ENCODE results near the gene SEMA3A.

SEMA3A gene

DNA sequence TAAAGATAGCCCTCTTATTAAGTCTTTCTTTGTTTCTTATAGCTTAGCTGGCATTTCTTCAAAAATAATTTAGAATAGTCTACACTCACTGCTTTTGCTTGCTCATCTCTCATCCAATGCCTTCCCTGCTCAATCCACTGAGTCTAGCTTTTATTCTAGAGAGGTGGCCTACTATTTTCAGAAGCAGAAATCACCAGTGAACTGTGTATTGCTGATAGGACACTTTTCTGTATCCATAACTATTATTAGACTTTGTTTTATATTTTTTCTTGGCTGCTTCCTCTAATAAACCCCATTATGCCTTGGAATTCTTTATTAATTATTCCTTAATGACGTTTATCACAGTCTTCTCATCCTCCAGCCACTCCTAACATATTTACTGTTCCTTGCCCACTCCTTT lies 206.8 kb downstream of the SEMA3A start:
- DNase-seq = no peak

DNA sequence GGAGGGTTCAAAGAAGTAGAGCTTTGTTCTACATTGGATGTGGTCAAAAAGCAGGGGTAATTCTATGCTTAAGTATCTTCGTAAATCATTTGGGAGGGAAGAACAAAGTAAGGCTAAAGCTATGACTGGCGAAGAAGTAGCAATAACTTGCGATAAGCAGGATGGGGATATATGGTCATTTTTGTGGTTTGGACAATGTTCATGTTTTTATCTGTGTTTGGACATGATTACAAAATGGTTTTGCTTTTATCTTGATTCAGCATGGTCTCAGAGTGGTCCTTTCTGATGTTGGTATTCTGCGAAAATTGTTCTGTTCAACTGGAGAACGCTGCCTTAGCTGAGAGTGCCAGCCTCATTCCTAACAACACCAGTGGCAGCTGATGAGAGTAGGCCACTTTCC lies 208.8 kb downstream of the SEMA3A start:
- no peak for DNase-seq

DNA sequence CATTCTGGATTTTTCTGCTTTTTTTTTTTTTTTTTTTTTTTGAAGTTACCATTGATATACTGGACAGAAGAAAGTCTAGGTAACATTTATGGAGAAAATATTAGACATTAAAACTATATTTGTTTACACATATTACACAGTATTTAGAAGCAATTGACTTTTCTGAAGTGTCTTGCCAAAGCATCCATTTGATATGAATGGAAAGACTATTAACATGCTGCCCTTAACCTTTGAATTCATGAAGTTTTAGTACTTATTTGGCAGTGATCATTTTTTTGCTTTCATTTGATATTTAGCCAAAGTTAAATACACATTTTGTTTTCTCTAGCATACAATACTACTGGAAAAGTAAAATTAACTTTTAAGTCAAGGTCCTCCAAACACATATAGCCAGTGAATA lies 210.0 kb downstream of the SEMA3A start:
- DNase-seq = no peak

DNA sequence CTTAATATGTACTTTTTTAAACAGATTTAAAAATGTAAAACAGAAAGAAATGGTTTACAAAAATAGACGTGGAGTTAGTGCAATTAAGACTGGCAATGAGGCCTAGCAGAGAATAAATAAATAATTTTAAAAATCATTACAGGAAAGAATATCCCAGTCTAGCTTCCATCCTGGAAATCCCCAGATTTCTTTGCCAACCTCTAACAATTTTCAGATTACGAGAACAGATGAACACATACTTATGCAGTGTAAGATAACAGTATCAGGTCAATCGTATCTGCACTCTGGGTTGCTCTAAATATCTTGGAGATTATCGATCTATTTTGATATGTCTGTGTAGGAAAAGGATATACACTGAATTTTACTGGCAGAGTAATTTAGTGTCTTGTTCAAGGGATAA lies 210.5 kb downstream of the SEMA3A start:
- DNase-seq = no peak

DNA sequence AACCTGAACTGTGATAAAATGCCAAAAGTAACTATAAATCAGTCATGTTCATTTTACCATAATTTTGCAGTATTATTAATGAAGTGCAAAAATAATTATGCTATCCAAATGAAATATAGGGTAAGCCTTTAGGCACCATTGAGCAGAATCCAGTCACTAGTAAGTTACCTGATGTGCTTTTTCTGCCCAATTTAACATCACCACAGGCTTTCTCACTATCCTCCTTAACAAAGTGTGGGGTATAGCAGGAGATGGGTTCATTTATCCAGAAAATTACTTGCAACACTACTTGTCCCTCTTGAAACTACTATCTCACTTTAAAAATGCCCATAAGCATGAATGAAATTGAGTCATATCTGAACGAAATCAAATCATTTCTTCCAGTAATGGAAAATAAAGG lies 211.0 kb downstream of the SEMA3A start:
- no peak for DNase-seq

DNA sequence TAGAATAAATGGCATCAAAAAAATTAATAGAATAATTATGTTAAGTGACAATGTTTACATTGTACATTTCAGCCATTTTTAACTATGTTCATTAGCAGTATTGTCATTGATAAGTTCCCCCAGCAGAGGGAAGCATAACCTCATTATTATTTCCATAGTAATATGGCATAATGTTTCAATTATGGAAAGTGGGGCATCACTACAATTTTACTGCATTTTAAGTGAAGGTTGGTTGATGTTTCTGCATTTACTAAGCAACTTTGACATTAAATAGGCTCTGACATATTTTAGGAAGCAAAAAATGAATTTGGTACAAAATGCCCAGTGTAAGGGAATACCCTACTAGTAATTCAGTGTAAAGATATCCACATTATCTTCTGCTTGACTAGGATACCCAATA lies 218.3 kb downstream of the SEMA3A start:
- peak; percentile 13 for DNase-seq

DNA sequence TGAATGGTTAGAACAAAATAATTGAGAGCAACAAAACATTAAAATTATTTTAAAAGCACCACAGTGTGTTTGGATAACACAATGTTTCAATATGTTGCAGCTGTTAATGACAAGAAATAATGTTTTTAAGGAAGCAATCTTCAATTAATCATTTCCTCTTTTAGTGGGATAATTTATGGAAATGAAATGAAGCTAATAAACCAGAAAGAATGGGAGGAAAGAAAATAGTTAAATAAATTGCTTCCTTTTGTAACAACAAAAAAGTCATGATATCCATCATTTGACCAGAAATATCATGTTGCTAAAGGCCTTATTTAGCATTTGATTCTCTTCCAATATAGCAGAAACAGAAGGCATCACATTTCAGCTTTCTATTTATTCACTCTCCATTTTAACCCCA lies 224.5 kb downstream of the SEMA3A start:
- no peak for DNase-seq

DNA sequence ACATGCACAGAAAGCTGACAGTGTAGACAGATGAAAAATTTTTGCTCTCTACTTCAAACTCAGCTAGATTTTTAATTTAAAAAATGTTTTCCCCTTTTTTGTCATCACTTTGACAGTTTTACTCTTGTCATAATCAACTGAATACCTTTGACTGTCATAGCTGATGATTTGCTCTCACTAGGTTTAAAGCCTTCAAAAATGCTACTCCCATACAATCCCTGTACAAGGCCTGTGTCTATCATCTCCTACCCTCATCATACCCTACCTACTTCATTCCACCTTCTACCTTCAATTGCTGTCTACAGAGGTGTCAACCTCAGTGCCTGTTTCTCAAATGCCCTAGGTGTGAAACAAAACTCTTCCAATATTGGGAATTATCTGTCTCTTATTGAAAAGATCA lies 230.3 kb downstream of the SEMA3A start:
- no peak for DNase-seq

DNA sequence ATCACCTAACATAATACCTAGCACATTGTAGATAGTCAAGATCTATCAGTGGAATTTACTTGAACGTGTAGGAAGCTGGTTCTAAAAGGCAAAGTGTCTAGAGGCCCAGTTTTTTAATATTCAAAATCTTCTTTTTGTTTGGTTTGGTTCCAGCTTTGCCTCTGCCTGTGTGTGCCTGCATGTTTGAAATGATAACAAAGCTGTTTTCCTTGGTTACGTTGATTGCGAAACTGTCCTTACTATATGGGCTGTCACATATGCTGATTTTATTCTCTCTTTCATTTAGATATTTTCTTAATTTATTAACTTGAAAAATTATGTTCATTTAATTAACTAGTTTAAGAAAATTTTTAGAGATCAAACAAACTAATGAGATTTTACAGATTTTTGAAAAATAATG lies 237.3 kb downstream of the SEMA3A start:
- no peak for DNase-seq

DNA sequence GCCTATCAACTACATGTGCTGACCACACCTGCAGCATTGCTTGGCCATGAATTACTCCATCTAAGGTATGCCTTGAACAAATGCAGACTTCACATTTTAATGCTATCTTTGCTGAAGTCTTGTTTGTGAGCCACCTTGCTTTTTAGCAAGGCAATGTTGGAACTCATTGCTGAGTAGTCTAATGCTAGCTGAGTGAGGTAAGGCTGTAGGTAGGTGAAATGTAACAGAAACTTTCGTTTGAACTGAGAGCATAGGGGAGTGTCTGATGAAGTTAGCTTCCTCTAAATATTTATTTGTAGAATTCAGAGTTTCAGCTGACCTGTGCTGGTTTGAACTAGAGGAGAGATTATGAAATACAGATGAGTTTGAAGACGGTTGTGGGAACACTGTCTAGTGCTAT lies 238.5 kb downstream of the SEMA3A start:
- no peak for DNase-seq

DNA sequence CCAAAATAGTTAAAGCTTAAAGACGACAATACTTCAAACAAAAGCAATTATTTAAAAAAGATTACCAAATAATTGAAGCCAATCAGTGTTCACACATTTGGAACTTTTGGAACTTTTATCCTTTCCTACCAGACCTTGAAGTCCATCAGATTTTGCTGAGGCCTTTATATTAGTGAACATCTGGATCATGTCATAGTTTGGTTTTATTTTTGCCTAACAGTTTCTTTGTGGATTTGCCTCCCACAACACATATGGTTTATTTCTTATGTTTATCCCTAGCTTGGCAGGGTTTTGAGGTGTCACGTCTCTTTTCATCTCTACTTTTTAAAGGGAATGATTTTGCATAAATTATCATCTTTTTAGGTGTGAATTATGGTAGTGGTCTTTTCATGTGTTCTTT lies 242.4 kb downstream of the SEMA3A start:
- DNase-seq = no peak

DNA sequence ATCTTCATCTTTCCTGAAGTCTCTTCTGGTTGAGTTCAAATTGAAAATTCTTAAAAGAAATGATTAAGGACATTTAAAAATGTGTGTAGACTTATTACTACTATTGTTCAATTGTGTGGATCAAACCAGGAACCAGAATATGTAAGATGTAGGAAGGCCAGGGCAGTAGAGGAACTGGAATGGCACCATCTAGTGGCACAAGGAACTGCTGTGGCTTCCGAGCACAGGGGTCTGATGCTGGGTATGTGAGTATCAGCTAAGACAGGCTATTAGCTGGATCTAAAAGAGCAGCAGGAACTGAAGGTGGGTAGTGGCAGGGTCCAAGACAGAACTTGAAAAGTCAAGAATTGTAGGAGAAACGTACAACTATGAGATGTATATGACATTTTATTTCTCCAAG lies 247.3 kb downstream of the SEMA3A start:
- no peak for DNase-seq

DNA sequence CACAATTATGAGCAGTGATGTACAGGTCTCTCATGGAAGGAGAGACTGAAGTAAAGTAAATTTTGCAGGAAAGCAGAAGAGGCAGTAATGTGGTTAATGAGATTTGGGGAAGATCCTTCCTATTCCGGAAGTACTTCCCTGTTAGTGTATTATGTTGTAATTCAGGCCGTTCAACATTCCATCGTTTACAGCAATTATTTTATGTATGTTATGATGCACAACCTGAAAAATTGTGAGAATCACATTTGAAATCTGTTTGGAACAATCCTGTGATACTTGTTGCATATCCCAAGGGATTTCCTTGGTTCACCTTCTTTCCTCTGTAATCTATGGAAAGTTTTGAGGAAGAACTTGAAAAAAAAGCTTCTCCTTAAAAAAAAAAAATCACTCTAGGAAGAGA lies 247.8 kb downstream of the SEMA3A start:
- DNase-seq = no peak

DNA sequence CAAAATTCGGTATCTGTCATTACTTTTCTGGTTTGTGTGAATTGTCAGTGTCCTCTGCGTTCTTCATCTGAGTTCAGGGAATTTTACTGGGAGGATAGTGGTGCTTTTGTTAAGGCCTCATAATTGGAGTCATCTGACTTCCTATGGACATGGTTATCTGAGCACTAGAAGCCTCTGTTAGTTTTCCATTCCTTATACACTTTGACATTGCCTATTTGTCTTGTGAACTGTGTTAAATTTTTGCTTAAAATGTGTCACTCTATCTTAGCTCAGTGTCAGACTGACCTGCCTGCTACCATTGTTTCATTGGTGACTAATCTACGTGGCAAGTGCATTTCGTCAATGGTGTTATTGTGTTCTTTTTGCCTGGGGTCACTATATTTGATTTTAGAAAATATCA lies 253.3 kb downstream of the SEMA3A start:
- DNase-seq = no peak

DNA sequence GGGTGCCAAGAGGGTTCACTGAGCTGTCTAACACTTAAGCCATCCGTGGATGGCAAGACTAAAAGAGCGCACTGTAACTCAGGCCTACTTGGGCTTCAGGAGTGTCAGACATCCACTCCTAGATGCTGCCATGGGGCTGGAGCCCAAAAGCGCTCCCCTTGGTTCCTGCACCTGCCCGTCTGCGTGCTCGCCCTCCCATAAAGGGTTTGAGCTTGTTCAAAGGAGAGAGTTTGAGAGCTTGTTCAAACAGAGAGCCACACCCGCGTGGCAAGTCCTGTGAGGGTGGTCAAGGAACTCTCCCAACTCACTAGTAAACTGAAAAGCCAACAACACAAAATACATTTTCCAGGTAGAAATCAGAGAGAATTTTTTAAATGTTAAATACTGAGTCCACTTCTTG lies 256.7 kb downstream of the SEMA3A start:
- DNase-seq = no peak

DNA sequence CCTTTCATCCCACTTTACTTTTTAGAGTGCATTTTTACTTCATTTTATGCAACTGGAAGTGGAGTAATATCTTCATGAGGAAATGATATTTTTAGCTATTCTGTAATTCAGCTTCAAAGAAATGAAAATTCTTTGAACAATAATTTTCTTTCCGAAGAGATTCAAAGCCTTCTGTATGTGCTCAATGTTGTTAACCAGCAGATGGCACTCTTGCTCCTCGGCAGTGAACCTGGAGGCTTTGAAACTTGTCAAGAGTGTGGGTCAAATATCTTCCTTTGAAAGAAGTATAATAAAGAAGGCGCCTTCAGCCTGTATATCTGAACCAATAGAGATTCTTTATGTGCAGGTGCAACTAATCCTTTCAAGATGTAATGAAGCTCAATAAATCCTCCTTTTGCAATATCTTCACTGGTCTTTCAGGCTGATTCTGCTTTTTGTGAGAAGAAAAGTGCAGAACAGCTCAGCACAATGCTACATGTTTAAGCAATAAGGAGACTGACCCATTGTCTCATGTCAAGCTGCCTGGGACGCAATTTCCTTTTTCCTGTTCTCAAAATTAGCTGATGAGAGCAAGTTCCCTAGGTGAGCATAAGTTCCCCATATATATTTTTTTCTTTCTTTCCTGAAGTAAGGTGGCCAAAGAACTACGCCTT lies 258.4 kb downstream of the SEMA3A start:
- DNase-seq = peak; percentile 41

DNA sequence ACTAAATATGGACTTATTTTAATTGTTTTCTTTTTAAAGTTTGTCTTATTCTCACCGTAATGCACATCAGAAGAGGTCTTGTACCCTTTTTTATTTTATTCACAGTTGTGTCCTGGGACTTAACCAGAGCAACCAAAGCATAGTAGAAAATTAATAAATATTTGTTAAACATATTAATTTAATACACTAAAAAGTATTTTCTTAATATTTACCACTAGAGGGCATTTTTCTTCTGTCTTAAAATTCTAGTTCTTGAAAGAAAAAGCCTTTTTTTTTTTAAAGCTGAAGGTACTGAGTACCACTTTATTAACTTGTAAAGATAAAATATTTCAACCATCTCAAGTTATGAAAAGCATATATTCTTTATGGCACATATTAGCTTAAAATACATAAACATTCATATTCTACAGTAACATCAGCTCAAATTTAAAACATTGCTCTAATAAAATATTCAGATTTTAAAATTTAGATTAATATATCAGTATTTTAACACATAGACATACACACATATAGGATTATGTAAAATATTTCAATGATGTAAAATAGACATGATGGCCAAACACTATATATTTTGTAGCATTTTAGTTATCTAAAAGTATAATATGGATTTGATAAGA lies 260.4 kb downstream of the SEMA3A start:
- no peak for DNase-seq

DNA sequence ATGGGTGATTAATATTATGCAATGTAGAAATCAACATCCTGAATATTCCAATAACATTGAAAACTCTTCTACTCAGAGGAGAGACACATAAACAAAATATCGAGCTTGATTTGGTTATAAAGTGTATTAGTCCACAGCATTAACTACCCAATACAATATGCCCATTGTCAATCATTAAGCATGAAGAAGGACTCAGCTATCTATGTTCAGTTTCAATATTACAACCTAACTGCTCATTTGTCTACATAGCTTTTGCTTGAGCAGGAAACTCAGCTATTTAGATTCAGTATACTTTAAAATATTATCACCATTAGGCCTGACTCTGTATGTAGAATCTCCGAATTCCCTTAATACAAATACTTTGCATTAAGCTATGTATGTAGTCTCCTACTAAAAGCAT lies 262.6 kb downstream of the SEMA3A start:
- DNase-seq = no peak

DNA sequence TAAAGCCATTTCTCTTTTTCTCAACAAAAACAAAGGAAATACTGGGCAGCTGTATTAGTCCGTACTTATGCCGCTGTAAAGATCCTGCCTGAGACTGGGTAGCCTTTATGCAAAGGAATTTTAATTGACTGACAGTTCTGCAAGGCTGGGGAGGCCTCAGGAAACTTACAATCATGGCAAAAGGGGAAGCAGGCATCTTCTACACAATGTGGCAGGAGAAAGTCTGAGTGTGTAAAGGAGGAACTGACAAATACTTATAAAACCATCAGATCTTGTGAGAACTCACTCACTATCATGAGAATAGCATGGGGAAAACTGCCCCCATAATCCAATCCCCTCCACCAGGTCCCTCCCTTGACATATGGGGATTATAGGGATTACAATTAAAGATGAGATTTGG lies 264.3 kb downstream of the SEMA3A start:
- no peak for DNase-seq

DNA sequence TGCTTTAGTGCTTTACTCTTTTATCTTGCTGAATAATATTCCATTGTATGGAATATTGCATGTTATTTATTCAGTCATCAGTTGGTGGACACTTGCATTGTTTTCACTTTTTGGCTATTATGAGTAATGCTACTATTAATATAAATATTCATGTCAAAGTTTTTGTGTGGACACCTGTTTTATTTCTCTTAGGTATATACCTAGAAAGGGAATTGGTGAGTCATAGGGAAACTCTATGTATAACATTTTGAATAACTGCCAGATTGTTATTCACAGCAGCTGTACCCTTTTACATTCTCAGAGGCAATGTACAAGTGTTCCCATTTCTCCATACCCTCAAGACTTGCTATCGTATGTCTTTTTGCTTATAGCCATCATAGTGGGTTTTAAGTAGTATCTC lies 268.7 kb downstream of the SEMA3A start:
- no peak for DNase-seq

DNA sequence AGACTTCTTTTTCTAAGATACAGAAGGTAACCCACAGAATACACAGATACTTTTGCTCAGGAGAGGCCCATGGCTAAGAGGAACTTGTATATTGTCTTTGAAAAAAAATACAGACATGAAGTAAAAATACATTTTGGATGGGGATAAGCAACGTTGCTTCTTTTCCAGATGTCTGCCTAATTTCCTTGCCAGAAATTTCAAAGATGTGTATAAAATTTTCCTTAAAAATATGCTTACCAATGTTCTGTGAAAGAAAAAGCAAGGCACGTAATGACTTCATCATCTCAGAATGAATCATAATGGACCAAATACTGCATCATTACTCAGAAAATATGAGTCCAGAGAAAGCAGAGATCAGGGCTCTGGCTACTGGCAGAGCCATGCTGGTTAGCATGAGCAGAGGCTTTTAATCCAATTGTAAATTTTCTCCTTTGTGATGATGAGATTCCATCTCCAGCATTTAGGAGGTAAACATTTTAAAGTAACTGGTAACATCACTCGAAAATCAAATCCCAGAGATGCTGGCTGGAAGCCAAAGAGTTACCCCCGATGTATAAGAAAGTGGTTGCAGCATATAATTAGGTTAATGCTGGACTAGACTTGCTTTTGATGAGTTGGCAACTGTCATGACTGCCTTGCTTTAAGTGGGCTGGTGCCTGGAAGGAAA lies 272.5 kb downstream of the SEMA3A start:
- no peak for DNase-seq

DNA sequence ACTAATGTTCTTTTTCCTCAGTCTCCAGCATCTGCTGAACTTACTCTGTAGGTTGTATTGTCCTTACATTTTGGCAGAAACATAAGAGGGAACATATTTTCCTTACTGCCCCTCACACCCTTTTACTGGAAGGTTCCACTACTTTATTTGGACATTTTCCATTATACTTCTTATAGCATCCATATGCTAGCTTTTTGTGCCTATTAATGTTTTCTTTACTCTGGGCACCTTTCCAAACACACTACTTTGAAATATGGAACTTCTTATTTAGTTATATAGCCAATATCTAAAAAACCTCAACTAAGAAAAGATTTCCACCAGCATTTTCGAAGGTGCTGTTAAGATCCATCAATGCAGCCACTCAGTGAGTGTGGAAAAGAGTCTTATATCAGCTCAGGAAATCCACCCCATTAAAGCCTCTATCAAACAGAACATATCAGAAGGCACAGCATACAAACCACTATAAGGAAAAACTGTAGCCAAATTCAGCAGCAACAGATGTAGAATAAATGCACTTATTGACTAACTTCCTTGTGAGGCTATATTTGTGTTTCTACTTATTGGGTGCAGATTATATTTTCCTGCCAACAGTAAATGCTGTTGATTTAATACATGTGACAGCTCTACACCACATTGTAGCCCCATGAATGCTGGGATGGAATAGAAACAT lies 273.2 kb downstream of the SEMA3A start:
- no peak for DNase-seq

DNA sequence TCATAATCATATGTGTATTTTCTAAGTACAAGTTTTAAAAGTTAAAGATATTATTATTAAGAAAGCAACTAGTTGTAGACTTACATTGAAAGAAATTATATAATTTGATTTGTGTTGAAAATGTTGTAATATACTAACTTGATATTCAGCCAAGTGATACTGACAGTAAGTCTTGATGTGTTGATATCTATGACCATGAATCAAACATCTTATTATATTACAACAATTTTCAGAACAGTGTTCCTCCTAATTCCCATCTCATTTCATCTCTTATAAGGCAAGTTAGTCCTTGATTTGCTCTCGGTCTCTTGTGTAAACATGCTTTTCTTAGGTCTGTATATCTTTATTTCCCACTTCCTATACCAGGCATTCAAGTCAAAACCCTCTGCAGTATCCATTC lies 276.4 kb downstream of the SEMA3A start:
- no peak for DNase-seq

DNA sequence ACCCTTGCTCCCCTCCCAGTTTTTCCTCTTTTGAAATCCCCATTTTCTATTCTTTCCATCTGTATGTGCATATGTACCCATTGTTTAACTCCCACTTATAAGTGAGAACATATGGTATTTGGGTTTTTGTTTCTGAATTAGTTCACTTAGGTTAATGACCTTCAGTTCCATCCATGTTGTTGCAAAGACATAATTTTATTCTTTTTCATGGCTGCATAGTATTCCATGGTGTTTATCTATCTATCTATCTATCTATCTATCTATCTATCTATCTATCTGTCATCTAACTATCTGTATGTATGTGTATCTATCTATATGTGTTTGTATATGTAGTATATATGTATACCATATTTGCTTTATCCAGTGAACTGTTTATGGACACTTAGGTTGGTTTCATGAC lies 281.4 kb downstream of the SEMA3A start:
- no peak for DNase-seq
